SK-N-MC (cell line): Measurements from ENCODE around the gene SOX5.

Experiments
- DNase-seq: peaks from one replicate; pipeline ENCODE4 v3.0.0-alpha.2; 2011; ENCODE audit warnings: low read depth, low spot score
- H3K27ac ChIP-seq: fragments of 200-600 bp; sonication (generic); 2 replicates; pipeline ENCODE4 v1.5.1; 2016; ENCODE audit warnings: mixed run types
- H3K36me3 ChIP-seq: fragments of 200-600 bp; sonication (generic); 2 replicates; pipeline ENCODE4 v1.6.1; 2017; ENCODE audit warnings: antibody characterized with exemption, low read length, mixed read lengths; ENCODE audit not compliant: insufficient read depth
- H3K4me3 ChIP-seq: fragments of 200-600 bp; sonication (generic); 2 replicates; pipeline ENCODE4 v1.5.1; 2016
- H3K9ac ChIP-seq: fragments of 200-600 bp; sonication (generic); 2 replicates; pipeline ENCODE4 v1.8.0; 2017; ENCODE audit warnings: mixed run types, mixed read lengths; ENCODE audit not compliant: insufficient read length
- H3K9me3 ChIP-seq: fragments of 200-600 bp; sonication (generic); 2 replicates; pipeline ENCODE4 v1.6.1; 2017; ENCODE audit warnings: low read depth, mild to moderate bottlenecking, antibody characterized with exemption, low read length, moderate library complexity, mixed read lengths
- EZH2 ChIP-seq: fragments of 200-600 bp; sonication (generic); IDR thresholded peaks from one replicate; pipeline ENCODE4 v1.6.1; 2017; ENCODE audit warnings: antibody characterized with exemption
- FOXP2 ChIP-seq: optimal IDR thresholded peaks from 2 replicates; pipeline ENCODE3; 2011; ENCODE audit warnings: mild to moderate bottlenecking, moderate library complexity; ENCODE audit not compliant: insufficient read depth; ENCODE audit errors: extremely low read length, control extremely low read depth
- POLR2AphosphoS5 ChIP-seq: IDR thresholded peaks from 2 replicates; pipeline ENCODE4 v1.6.1; 2012; ENCODE audit warnings: mild to moderate bottlenecking, low read depth, low read length, borderline replicate concordance

The SOX5 gene

DNA sequence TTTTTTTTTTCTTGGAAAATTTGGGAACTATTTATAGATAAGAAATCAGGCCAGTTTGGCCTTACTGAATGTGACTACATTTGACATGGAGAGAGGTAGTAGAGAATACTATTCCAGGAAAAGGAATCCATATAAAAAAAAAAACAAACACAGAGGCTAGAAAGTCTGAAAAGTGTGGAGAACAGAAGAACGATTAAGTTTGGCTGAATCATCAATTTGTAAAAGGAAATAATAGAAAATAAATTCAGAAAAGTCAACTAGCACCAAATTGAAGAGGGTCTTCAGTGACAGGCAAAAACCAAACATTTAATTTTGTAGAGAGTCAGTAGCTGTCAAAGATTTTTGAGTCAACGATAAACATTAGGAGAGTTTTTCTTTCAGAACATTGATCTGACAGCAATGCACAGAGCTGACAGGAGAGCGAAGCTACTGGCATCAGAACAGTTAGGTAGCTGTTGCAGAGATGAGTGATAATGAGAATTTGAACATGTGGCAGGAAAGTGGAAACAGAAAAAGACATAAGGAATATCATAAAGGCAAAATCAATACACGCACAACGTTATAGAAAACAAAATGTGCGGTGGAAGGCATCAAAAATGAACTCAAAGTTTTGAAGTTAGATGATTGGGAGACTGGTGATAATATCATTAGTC, 241.2 kb downstream of the SOX5 start:
- Histone ChIP-seq H3K4me3 (no peak overlapping the region), H3K9me3 (no peaks in the 10 kb centered on the region), H3K27ac (no peak overlapping the region), H3K36me3 (no peaks in the 10 kb centered on the region), H3K9ac (no peak overlapping the region)
- no peak for TF ChIP-seq EZH2
- no peak for TF ChIP-seq FOXP2
- no peak for TF ChIP-seq POLR2AphosphoS5
- no peak for DNase-seq

DNA sequence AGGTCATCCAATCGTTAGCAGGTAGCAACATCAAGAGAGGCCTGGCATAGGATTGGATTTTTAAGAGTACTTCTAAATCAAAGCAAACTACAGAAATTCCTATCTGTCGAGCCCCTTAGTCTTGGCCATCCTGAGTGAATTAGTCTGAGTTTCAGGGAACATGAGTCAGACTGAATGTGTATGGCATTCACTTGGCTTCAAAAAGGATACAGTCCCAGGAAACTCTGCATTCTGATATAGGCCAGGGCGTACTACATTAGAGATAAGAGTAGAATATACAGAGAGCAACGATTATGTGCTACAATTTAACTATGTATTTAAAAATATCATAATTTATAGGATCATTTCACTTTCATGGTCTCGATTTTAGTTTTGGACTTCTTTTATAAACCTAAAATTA, 242.2 kb downstream of the SOX5 start:
- H3K27ac ChIP-seq: no peak overlapping the region
- no peak overlapping the region for H3K9ac ChIP-seq
- H3K36me3 ChIP-seq: no peaks in the 10 kb centered on the region
- no peaks in the 10 kb centered on the region for H3K9me3 ChIP-seq
- TF ChIP-seq EZH2 (no peak), POLR2AphosphoS5 (no peak), FOXP2 (no peak)
- no peak overlapping the region for H3K4me3 ChIP-seq
- DNase-seq: no peak

DNA sequence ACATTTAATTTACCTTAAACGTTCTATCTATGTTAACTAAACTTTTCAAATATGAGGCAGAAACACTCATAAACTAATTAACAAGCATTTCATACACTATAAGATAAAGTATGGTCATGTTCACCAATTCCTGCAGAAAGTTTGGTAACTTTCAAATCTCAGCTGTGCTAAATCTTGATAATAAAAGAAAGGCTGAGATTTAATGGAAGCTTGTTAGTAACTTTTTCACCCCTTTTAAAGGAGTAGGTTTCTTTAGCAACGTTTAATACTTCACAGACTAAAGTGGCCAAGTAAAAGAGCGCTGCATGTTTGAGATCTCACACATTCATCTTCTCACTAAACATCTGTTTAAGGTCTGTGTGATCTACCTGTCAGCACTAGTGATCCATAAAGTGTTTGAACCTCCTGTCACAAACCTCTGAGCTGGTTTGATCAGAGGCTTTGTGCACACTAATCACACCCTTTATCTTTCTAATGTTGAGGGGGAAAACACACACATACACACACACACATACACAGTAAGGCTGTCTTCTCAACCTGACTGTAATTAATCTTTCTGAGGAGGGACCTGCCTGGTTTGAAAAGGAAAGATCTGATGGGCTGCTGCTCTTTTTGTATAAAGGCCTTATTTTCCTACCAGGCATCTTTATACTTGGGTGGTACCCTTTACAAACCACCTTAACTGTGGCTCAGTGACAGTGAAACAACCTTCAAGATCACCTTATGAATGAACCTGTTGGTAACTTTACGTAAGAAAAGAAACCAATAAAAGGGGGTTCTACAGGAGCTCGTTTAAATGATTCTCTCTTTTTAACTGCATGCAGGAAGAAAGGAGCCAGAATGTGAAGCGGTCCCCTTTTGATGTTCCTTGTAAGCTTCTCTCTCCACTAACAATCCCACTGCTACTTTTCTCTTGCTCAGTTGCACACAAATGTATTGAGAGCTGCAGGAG, 244.2 kb downstream of the SOX5 start:
- Histone ChIP-seq H3K36me3 (no peaks in the 10 kb centered on the region), H3K27ac (no peak overlapping the region), H3K9me3 (no peaks in the 10 kb centered on the region), H3K4me3 (no peak overlapping the region), H3K9ac (no peak overlapping the region)
- no peak for TF ChIP-seq POLR2AphosphoS5
- TF ChIP-seq EZH2: no peak
- no peak for TF ChIP-seq FOXP2
- no peak for DNase-seq

DNA sequence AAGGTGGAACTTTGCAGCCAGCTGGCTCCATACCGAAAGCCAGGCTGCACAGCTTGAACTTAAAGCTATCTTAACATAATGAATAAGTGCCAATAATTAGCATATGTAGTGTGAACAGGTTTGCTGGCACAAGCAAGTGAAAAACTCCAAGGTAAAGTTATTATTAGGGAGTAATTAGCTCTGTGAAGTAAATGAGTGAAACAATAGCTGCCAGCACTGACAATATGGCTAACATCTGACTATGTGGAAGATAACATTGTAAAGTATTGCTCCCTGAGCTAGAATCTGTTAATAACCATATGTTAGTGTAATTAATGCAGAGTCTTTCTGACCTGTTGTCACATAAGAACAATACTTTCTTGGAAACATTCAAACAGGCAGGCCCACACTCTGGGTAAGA, 246.4 kb downstream of the SOX5 start:
- no peak for TF ChIP-seq EZH2
- no peak for TF ChIP-seq POLR2AphosphoS5
- no peak for TF ChIP-seq FOXP2
- Histone ChIP-seq H3K9ac (no peak overlapping the region), H3K9me3 (no peaks in the 10 kb centered on the region), H3K36me3 (no peaks in the 10 kb centered on the region), H3K27ac (no peak overlapping the region), H3K4me3 (no peak overlapping the region)
- no peak for DNase-seq

DNA sequence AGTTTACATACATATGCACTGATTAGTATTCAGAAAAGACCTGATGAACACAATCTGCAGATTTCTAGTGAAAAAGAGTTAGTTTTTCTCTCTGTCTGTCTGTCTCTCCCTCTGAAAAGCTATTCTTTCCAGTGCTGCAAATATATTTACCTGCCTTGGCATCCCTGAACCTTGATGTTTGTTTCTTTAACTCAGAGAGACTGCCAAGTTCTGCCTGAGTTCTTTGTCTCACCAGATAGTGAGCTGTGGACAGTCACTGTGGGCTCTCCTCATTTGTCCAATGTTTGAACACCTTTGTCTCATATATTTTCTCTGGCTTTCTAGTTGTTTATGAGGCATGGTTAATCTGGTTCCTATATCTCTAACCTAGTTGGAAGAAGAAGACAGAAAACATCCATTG, 250.4 kb downstream of the SOX5 start:
- TF ChIP-seq POLR2AphosphoS5 (no peak), EZH2 (no peak), FOXP2 (no peak)
- H3K9ac ChIP-seq: no peak overlapping the region
- no peak overlapping the region for H3K4me3 ChIP-seq
- no peak for DNase-seq
- H3K27ac ChIP-seq: no peak overlapping the region
- no peaks in the 10 kb centered on the region for H3K9me3 ChIP-seq
- H3K36me3 ChIP-seq: no peaks in the 10 kb centered on the region

DNA sequence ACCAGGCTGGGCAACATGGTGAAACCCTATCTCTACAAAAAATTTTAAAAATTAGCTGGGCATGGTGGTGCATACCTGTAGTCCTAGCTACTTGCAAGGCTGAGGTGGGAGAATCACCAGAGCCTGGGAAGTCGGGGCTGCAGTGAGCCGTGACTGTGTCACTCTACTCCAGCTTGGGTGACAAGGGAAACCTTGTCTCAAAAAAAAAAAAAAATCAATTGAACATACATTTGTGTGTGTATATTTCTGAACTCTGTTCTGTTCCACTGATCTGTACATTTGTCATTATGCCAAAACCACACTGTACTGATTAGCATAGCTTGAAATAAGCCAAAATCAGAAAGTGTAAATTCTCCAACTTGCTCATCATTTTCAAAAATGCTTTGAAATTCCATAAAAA, 254.6 kb downstream of the SOX5 start:
- no peak overlapping the region for H3K9ac ChIP-seq
- TF ChIP-seq POLR2AphosphoS5: no peak
- TF ChIP-seq EZH2: no peak
- no peak for TF ChIP-seq FOXP2
- no peaks in the 10 kb centered on the region for H3K9me3 ChIP-seq
- no peak overlapping the region for H3K4me3 ChIP-seq
- DNase-seq: no peak
- H3K27ac ChIP-seq: no peak overlapping the region
- no peaks in the 10 kb centered on the region for H3K36me3 ChIP-seq

DNA sequence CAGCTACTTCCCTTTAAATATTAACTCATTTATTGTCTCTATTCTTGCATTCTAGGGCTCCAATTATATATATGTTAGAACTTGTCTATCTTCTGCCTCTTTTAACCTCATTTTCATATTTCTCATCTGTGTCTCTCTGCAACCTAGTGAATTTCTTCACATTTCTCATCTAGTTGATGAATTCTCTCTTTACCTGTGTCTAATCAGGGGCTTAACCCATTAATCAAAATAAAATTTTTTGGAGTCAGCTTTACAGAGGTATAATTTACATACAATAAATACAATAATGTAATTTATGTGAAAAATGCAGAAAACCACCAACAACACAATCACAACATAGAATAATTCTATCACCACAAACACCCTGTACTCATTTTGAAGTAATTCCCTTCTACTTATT, 255.2 kb downstream of the SOX5 start:
- no peak overlapping the region for H3K27ac ChIP-seq
- H3K36me3 ChIP-seq: no peaks in the 10 kb centered on the region
- H3K9ac ChIP-seq: no peak overlapping the region
- no peaks in the 10 kb centered on the region for H3K9me3 ChIP-seq
- TF ChIP-seq POLR2AphosphoS5: no peak
- TF ChIP-seq EZH2: no peak
- no peak for TF ChIP-seq FOXP2
- DNase-seq: no peak
- H3K4me3 ChIP-seq: no peak overlapping the region

DNA sequence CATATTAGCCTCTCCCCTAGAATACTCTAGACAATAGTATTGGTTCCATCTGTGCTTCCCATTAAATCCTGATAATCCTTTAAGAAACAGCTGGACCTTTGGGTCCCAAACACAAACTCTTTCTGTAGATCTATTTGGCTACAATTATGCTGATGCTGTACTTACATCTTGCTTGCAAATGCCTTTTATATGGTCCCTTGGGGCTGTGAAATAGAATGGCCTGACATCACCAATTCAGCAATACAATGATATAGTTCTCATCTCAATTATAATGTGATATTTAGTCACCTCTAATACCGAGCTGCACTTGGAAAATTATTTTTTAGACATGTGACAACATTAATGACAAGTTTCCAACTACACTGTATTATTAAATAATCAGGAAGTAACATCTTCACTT, 261.5 kb downstream of the SOX5 start:
- Histone ChIP-seq H3K4me3 (no peak overlapping the region), H3K27ac (no peak overlapping the region), H3K9me3 (no peaks in the 10 kb centered on the region), H3K9ac (no peak overlapping the region), H3K36me3 (no peaks in the 10 kb centered on the region)
- TF ChIP-seq POLR2AphosphoS5 (no peak), FOXP2 (no peak), EZH2 (no peak)
- no peak for DNase-seq
